Superior temporal gyrus (tissue), 1 donor: ENCODE measurements around the gene LPAR3.
A peak's percentile ranks its signal among the peaks of the same experiment; 100 is the strongest.

Experiments used
- DNase-seq: peaks from one replicate; pipeline ENCODE4 v3.0.0-alpha.2; 2016; ENCODE audit errors: extremely low spot score

LPAR3 gene

GRCh38 chr1:84774669-84775534 lies 118.1 kb downstream of the LPAR3 start:
- DNase-seq, result no peak

GRCh38 chr1:84773933-84774497 lies 119.0 kb downstream of the LPAR3 start:
- DNase-seq, result no peak

GRCh38 chr1:84773195-84773594 lies 119.8 kb downstream of the LPAR3 start:
- DNase-seq, result no peak

- peak; percentile 97 for DNase-seq
Observed at GRCh38 chr1:84772428-84772943, 120.5 kb downstream of the LPAR3 start.

GRCh38 chr1:84771895-84772294 lies 121.1 kb downstream of the LPAR3 start:
- no peak for DNase-seq

GRCh38 chr1:84770481-84770880 lies 122.5 kb downstream of the LPAR3 start:
- DNase-seq, result no peak

- no peak for DNase-seq
Observed at GRCh38 chr1:84769636-84770035, 123.4 kb downstream of the LPAR3 start.

- no peak for DNase-seq
Observed at GRCh38 chr1:84768634-84769033, 124.4 kb downstream of the LPAR3 start.

- DNase-seq, result peak; percentile 9
Observed at GRCh38 chr1:84763912-84764680, 128.9 kb downstream of the LPAR3 start.

GRCh38 chr1:84762664-84763063 lies 130.3 kb downstream of the LPAR3 start:
- DNase-seq, result no peak
